GM12891 (cell line): ENCODE measurements around the gene BMF.

ENCODE experiments used
- PAX5 ChIP-seq: IDR thresholded peaks from 2 replicates; pipeline ENCODE4 v1.6.1; 2011; ENCODE audit warnings: low read length, moderate library complexity, mild to moderate bottlenecking; ENCODE audit not compliant: insufficient read depth, severe bottlenecking
- POLR2A ChIP-seq: IDR thresholded peaks from 2 replicates; pipeline ENCODE4 v1.6.1; 2011; ENCODE audit warnings: low read depth, low read length, control low read depth
- POLR2AphosphoS5 ChIP-seq: IDR thresholded peaks from 2 replicates; pipeline ENCODE4 v1.6.1; 2011; ENCODE audit warnings: low read depth, low read length, control low read depth
- SPI1 ChIP-seq: IDR thresholded peaks from 2 replicates; pipeline ENCODE4 v1.6.1; 2011; ENCODE audit warnings: low read depth, low read length, control low read depth
- TAF1 ChIP-seq: IDR thresholded peaks from 2 replicates; pipeline ENCODE4 v1.6.1; 2011; ENCODE audit warnings: low read depth, low read length, control low read depth

DNA sequence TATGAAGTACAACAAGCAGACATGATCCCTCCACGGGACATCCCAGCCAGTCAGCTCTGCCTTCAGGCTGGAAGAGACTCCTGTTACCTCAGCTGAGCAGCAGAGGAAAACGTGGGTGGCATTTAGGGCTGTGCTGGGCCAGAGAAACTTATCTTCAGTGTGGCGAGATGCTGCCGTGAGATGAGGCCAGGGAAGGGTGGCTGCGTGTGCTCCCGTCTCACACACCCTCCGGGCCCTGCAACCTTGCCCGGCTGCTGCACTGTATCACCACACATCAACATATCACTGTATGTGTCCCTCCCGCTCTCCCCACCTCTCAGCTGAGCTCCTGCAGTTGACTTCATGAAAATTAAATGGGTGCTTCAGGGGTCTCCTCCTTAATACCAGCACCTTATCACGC, 23.4 kb downstream of the BMF start:
- TF ChIP-seq POLR2A (no peak), TAF1 (no peak), POLR2AphosphoS5 (no peak), SPI1 (no peak), PAX5 (no peak)
